HepG2 (cell line): ENCODE measurements around the gene VEGFA. TPM values are rescaled to one million over a fixed set of nuclear protein-coding genes. Genes with fewer than 3 reads are reported as not detected.

Experiments used
- ATAC-seq: fragments of 200-7000 bp; cut with Tn5 transposase; 3 replicates; pipeline ENCODE4 v1.9.1; 2020; ENCODE audit warnings: mild to moderate bottlenecking, moderate library complexity
- BruUV-seq: library from RNA; stranded (reverse); fragments of 400-500 nt; replicated peaks from 2 replicates; lab custom pipeline; 2021; lab: Mats Ljungman, UMichigan
- CTCF ChIA-PET: fragments of 300-600 bp; formaldehyde crosslinking; extraction: SDS; loops from one replicate; lab custom pipeline; 2021; ENCODE audit warnings: low total read pairs, inconsistent platforms, low intra/inter-chr PET ratio; lab: Yijun Ruan, JAX
- POLR2A ChIA-PET: fragments of 350-600 bp; sonication (Branson Sonifier 250); formaldehyde crosslinking; loops from one replicate; lab custom pipeline; 2020; ENCODE audit warnings: antibody characterized with exemption, inconsistent platforms; lab: Yijun Ruan, JAX
- DNase-seq: peaks from one replicate; pipeline ENCODE4 v3.0.0-alpha.2; 2015; ENCODE audit warnings: low spot score
- FAIRE-seq: peaks from 3 replicates; lab custom pipeline; 2011; peaks lifted over from hg19 to GRCh38; lab: Jason Lieb, UNC
- H2AFZ ChIP-seq: one replicate; pipeline ENCODE4 v1.6.1; 2011; ENCODE audit warnings: low read length, inconsistent platforms
- H3K27ac ChIP-seq: fragments of 300-600 bp; 3 replicates; pipeline ENCODE4 v1.8.0; 2011; ENCODE audit warnings: mixed run types, mild to moderate bottlenecking, mixed read lengths, low read length, inconsistent platforms; ENCODE audit not compliant: insufficient read depth; ENCODE audit errors: extremely low read length
- H3K27me3 ChIP-seq, 2 experiments: fragments of 200-600 bp in 1 of 2; 2 replicates in 1 of 2; 3 replicates in 1 of 2; pipeline versions ENCODE4 v1.6.0 to v1.8.0; 2011; ENCODE audit warnings: low read length in 2 of 2, mild to moderate bottlenecking in 2 of 2, moderate library complexity in 2 of 2, inconsistent platforms in 1 of 2; ENCODE audit not compliant: insufficient read depth in 2 of 2, control insufficient read depth in 1 of 2
- H3K36me3 ChIP-seq, 2 experiments: fragments of 200-600 bp in 1 of 2; replicated peaks in 1 of 2; 2 replicates in 1 of 2; 3 replicates in 1 of 2; pipeline versions ENCODE4 v1.5.1 to v1.8.0; 2011; ENCODE audit warnings: low read length in 2 of 2, inconsistent platforms in 1 of 2; ENCODE audit not compliant: insufficient read depth in 2 of 2, control insufficient read depth in 1 of 2
- H3K4me1 ChIP-seq: 2 replicates; pipeline ENCODE4 v1.5.1; 2012; ENCODE audit warnings: low read length, inconsistent platforms; ENCODE audit not compliant: insufficient read depth
- H3K4me2 ChIP-seq: 2 replicates; pipeline ENCODE4 v1.6.0; 2011; ENCODE audit warnings: low read depth, low read length, inconsistent platforms
- H3K4me3 ChIP-seq, 3 experiments: fragments of 200-600 bp in 1 of 3; sonication (generic), shearing (Covaris generic) in 1 of 3; replicated peaks in 1 of 3; 2 replicates each; pipeline ENCODE4 v1.5.1; 2011 to 2016; ENCODE audit warnings: low read length in 3 of 3, inconsistent platforms in 2 of 3, low read depth in 2 of 3, mild to moderate bottlenecking in 2 of 3, control low read depth in 1 of 3, mixed read lengths in 1 of 3; ENCODE audit not compliant: insufficient read depth in 1 of 3
- H3K79me2 ChIP-seq: one replicate; pipeline ENCODE4 v1.6.1; 2011; ENCODE audit warnings: low read length, inconsistent platforms; ENCODE audit not compliant: insufficient read depth
- H3K9ac ChIP-seq: 2 replicates; pipeline ENCODE4 v1.6.0; 2011; ENCODE audit warnings: mild to moderate bottlenecking, low read depth, low read length, inconsistent platforms; ENCODE audit not compliant: insufficient read depth
- H3K9me3 ChIP-seq: 2 replicates; pipeline ENCODE4 v1.5.1; 2012; ENCODE audit warnings: mild to moderate bottlenecking, low read length
- H4K20me1 ChIP-seq: 2 replicates; pipeline ENCODE4 v1.6.0; 2011; ENCODE audit warnings: inconsistent platforms, mild to moderate bottlenecking, low read length, moderate library complexity; ENCODE audit not compliant: insufficient read depth
- CCDC6 ChIP-seq: sonication (generic); formaldehyde crosslinking; IDR thresholded peaks from 2 replicates; pipeline ENCODE4 v1.8.1; 2022; ENCODE audit warnings: mild to moderate bottlenecking, missing genetic modification reagents, moderate library complexity
- ERF ChIP-seq: IDR thresholded peaks from 2 replicates; pipeline ENCODE4 v1.6.1; 2018; ENCODE audit warnings: missing biosample characterization, missing genetic modification reagents
- KDM6A ChIP-seq: IDR thresholded peaks from 2 replicates; pipeline ENCODE4 v1.6.1; 2016; ENCODE audit warnings: low read depth
- MXD3 ChIP-seq: IDR thresholded peaks from 2 replicates; pipeline ENCODE4 v1.6.1; 2016; ENCODE audit warnings: mild to moderate bottlenecking, missing biosample characterization, missing genetic modification reagents
- PRDM4 ChIP-seq: sonication (generic); formaldehyde crosslinking; IDR thresholded peaks from 2 replicates; pipeline ENCODE4 v1.9.0; 2021; ENCODE audit warnings: missing genetic modification reagents, borderline replicate concordance
- TFDP1 ChIP-seq: IDR thresholded peaks from 2 replicates; pipeline ENCODE4 v1.6.1; 2016; ENCODE audit warnings: missing compliant biosample characterization, missing genetic modification reagents, borderline replicate concordance
- ZNF143 ChIP-seq: sonication (generic); formaldehyde crosslinking; IDR thresholded peaks from 2 replicates; pipeline ENCODE4 v1.4.0; 2020; ENCODE audit warnings: missing genetic modification reagents
- ZNF44 ChIP-seq: sonication (generic); formaldehyde crosslinking; IDR thresholded peaks from 2 replicates; pipeline ENCODE4 v1.5.1; 2020; ENCODE audit warnings: mild to moderate bottlenecking, missing genetic modification reagents
- ZNF484 ChIP-seq: sonication (generic); formaldehyde crosslinking; IDR thresholded peaks from 2 replicates; pipeline ENCODE4 v1.5.1; 2020; ENCODE audit warnings: mild to moderate bottlenecking, low read depth, missing genetic modification reagents, borderline replicate concordance
- WGBS: methylation state at CpG from one replicate; pipeline ENCODE4 v1.1.6; 2017; ENCODE audit warnings: low lambda C conversion rate; 5-methylcytosine and 5-hydroxymethylcytosine counted together
- in situ Hi-C: cut with HindIII; loops from 2 replicates; pipeline ENCODE4 v1.10.0; 2017; ENCODE audit warnings: low pct_unique_long_range_greater_than_20kb; ENCODE audit not compliant: extremely low pct_ligation_motif_present
- intact Hi-C: fragments of 100-400 bp; cut with micrococcal nuclease; formaldehyde crosslinking; loops from one replicate; pipeline ENCODE4 v1.10.0; 2022; ENCODE audit not compliant: unreplicated experiment
- polyA plus RNA-seq, 8 experiments: library from polyadenylated mRNA; depleted of rRNA in 3 of 8; stranded (reverse) in 7 of 8; unstranded in 1 of 8; fragments of >200 nt; fragmentation: Illumina TruSeq in 4 of 8; extraction: Trizol in 4 of 8; gene quantifications; 2 replicates each; pipeline versions ENCODE4 v1.2.1 to v1.2.3, GENCODE V29; 2011 to 2016; ENCODE audit warnings: low read depth in 4 of 8, missing spikeins in 1 of 8, mixed read lengths in 1 of 8; ENCODE audit not compliant: insufficient read depth in 1 of 8
- total RNA-seq, 5 experiments: library from RNA; depleted of rRNA; stranded (reverse); fragments of >200 nt; fragmentation: Illumina TruSeq; extraction: Trizol; gene quantifications; 2 replicates each; pipeline ENCODE4 v1.2.3, GENCODE V29; 2016; ENCODE audit warnings: low read depth in 1 of 5

The VEGFA gene
- total and polyA plus RNA-seq, 2 of the 13 experiments (the other 11 are each of a cell fraction or from before 2014, with no cell fraction given), result 68.1 to 629 TPM

GRCh38 chr6:43829470-43829869 lies 59.5 kb downstream of the VEGFA start (continued):
- no peak for TF ChIP-seq TFDP1 (CRISPR knock-in tag)

GRCh38 chr6:43830775-43831174 lies 60.8 kb downstream of the VEGFA start:
- 47% methylated on average over 8 of the region's 8 CpGs for WGBS
- intact Hi-C loops (no loop called here), in situ Hi-C loops (no loop called here)
- H3K27me3 ChIP-seq, result peaks cover 4 to 69% of the 10 kb centered on the region in 2 experiments; a peak in 4 of 5 replicates
- no peak for FAIRE-seq
- no peaks in the 10 kb centered on the region for H3K36me3 ChIP-seq
- no peak for ATAC-seq
- H3K27ac ChIP-seq, result no peak overlapping the region
- H3K9me3 ChIP-seq, result no peaks in the 10 kb centered on the region
- TF ChIP-seq ERF (CRISPR knock-in tag) (no peak), CCDC6 (CRISPR knock-in tag) (no peak), KDM6A (CRISPR knock-in tag) (no peak), ZNF44 (CRISPR knock-in tag) (no peak), MXD3 (CRISPR knock-in tag) (no peak), ZNF143 (no peak), PRDM4 (no peak), ZNF484 (CRISPR knock-in tag) (no peak)
- no peak overlapping the region for H2AFZ ChIP-seq
- no peaks in the 10 kb centered on the region for H3K79me2 ChIP-seq
- POLR2A ChIA-PET, result no interaction called here
- no TSS peak for BruUV-seq
- no peak overlapping the region for H3K9ac ChIP-seq
- H3K4me3 ChIP-seq, result no peak overlapping the region
- no peak for DNase-seq
- H3K4me2 ChIP-seq, result no peak overlapping the region
- CTCF ChIA-PET, result no interaction called here
- H4K20me1 ChIP-seq, result no peaks in the 10 kb centered on the region
- H3K4me1 ChIP-seq, result peaks cover 63% of the 10 kb centered on the region
